GM23338 (cell line): ENCODE data around the gene MYLK. TPM values are rescaled to one million over a fixed set of nuclear protein-coding genes. Genes with fewer than 3 reads are reported as not detected.

Source experiments
- ATAC-seq: fragments of 200-7000 bp; cut with Tn5 transposase; 3 replicates; pipeline ENCODE4 v1.9.1; 2020
- DNase-seq: peaks from one replicate; pipeline ENCODE4 v3.0.0-alpha.2; 2015; ENCODE audit warnings: low spot score
- H2AFZ ChIP-seq: fragments of 200-600 bp; sonication (generic); 2 replicates; pipeline ENCODE4 v1.8.0; 2016; ENCODE audit warnings: antibody characterized with exemption, mild to moderate bottlenecking, moderate library complexity
- H3F3A ChIP-seq: fragments of 200-600 bp; sonication (generic); replicated peaks from 2 replicates; pipeline ENCODE4 v1.8.0; 2017; ENCODE audit warnings: antibody characterized with exemption, mixed run types, low read depth
- H3K27ac ChIP-seq: fragments of 200-600 bp; sonication (generic); 2 replicates; pipeline ENCODE4 v1.6.1; 2016; ENCODE audit warnings: low read depth
- H3K27me3 ChIP-seq: fragments of 200-600 bp; sonication (generic); 2 replicates; pipeline ENCODE4 v1.8.0; 2016; ENCODE audit warnings: mild to moderate bottlenecking, mixed run types, moderate library complexity; ENCODE audit not compliant: insufficient read depth
- H3K36me3 ChIP-seq: fragments of 200-600 bp; sonication (generic); 2 replicates; pipeline ENCODE4 v1.8.0; 2016; ENCODE audit warnings: mild to moderate bottlenecking; ENCODE audit not compliant: insufficient read depth
- H3K4me1 ChIP-seq: fragments of 200-600 bp; sonication (generic); 2 replicates; pipeline ENCODE4 v1.8.0; 2016; ENCODE audit warnings: mild to moderate bottlenecking, moderate library complexity; ENCODE audit not compliant: insufficient read depth
- H3K4me2 ChIP-seq: fragments of 200-600 bp; sonication (generic); 2 replicates; pipeline ENCODE4 v1.7.1; 2017; ENCODE audit warnings: mixed run types
- H3K4me3 ChIP-seq: fragments of 200-600 bp; sonication (generic); 2 replicates; pipeline ENCODE4 v1.6.1; 2016; ENCODE audit warnings: mixed run types
- H3K79me2 ChIP-seq: fragments of 200-600 bp; sonication (generic); replicated peaks from 2 replicates; pipeline ENCODE4 v1.8.0; 2017; ENCODE audit warnings: mild to moderate bottlenecking; ENCODE audit not compliant: insufficient read depth
- H3K9me2 ChIP-seq: fragments of 200-600 bp; sonication (generic); 2 replicates; pipeline ENCODE4 v1.8.0; 2017; ENCODE audit not compliant: insufficient read depth
- H4K20me1 ChIP-seq: fragments of 200-600 bp; sonication (generic); replicated peaks from 2 replicates; pipeline ENCODE4 v1.8.0; 2017; ENCODE audit warnings: mild to moderate bottlenecking; ENCODE audit not compliant: insufficient read depth
- H3K27ac Mint-ChIP-seq: 2 replicates; pipeline ENCODE4 v1.8.0; 2020; ENCODE audit warnings: inconsistent platforms, mild to moderate bottlenecking, moderate library complexity, mixed read lengths
- H3K27me3 Mint-ChIP-seq: 3 replicates; pipeline ENCODE4 v1.8.0; 2022; ENCODE audit warnings: low read depth, mild to moderate bottlenecking, moderate library complexity, mixed read lengths, inconsistent platforms; ENCODE audit not compliant: insufficient read depth, poor library complexity
- H3K36me3 Mint-ChIP-seq: 3 replicates; pipeline ENCODE4 v1.8.0; 2021; ENCODE audit warnings: low read depth, mild to moderate bottlenecking, inconsistent platforms, moderate library complexity, mixed read lengths
- H3K4me1 Mint-ChIP-seq: 3 replicates; pipeline ENCODE4 v1.8.0; 2020; ENCODE audit warnings: mild to moderate bottlenecking, inconsistent platforms, mixed read lengths
- H3K4me3 Mint-ChIP-seq: 3 replicates; pipeline ENCODE4 v1.8.0; 2021; ENCODE audit warnings: moderate library complexity, mild to moderate bottlenecking, inconsistent platforms, mixed read lengths
- H3K9me3 Mint-ChIP-seq: 3 replicates; pipeline ENCODE4 v1.8.0; 2020; ENCODE audit warnings: moderate library complexity, mild to moderate bottlenecking, inconsistent platforms, mixed read lengths
- CREB1 ChIP-seq: fragments of 250-450 bp; sonication (Bioruptor Pico); IDR thresholded peaks from 2 replicates; pipeline ENCODE4 v1.5.0; 2020; ENCODE audit warnings: low read depth, mild to moderate bottlenecking, moderate library complexity
- CTCF ChIP-seq, 2 experiments: fragments of 200-600 bp in 1 of 2; sonication (generic) in 1 of 2; conservative IDR thresholded peaks; 2 replicates each; pipeline versions ENCODE4 v1.5.1 to v1.6.1; 2016 to 2017; ENCODE audit warnings: antibody characterized with exemption in 2 of 2, low read depth in 2 of 2, mild to moderate bottlenecking in 2 of 2, moderate library complexity in 1 of 2
- ETS1 ChIP-seq: IDR thresholded peaks from 2 replicates; pipeline ENCODE4 v1.6.1; 2016; ENCODE audit warnings: antibody characterized with exemption
- EZH2 ChIP-seq: fragments of 200-600 bp; sonication (generic); IDR thresholded peaks from one replicate; pipeline ENCODE4 v1.8.0; 2017; ENCODE audit warnings: antibody characterized with exemption, mild to moderate bottlenecking, low read depth; ENCODE audit not compliant: unreplicated experiment
- EZH2phosphoT487 ChIP-seq: fragments of 200-600 bp; sonication (generic); IDR thresholded peaks from one replicate; pipeline ENCODE4 v1.8.1; 2018; ENCODE audit warnings: antibody characterized with exemption; ENCODE audit not compliant: unreplicated experiment
- NANOG ChIP-seq: IDR thresholded peaks from 2 replicates; pipeline ENCODE4 v1.6.1; 2016; ENCODE audit warnings: antibody characterized with exemption, borderline replicate concordance
- POLR2AphosphoS5 ChIP-seq: IDR thresholded peaks from 2 replicates; pipeline ENCODE4 v1.6.1; 2016; ENCODE audit warnings: antibody characterized with exemption, low read depth
- REST ChIP-seq: IDR thresholded peaks from one replicate; pipeline ENCODE4 v1.6.1; 2018; ENCODE audit warnings: antibody characterized with exemption; ENCODE audit not compliant: unreplicated experiment
- STAT1 ChIP-seq: IDR thresholded peaks from one replicate; pipeline ENCODE4 v1.6.1; 2016; ENCODE audit warnings: antibody characterized with exemption; ENCODE audit not compliant: unreplicated experiment
- ZNF114 ChIP-seq: fragments of 250-450 bp; sonication (Bioruptor Pico); IDR thresholded peaks from 2 replicates; pipeline ENCODE4 v1.5.0; 2020; ENCODE audit warnings: mild to moderate bottlenecking, moderate library complexity
- ZNF462 ChIP-seq: fragments of 250-450 bp; sonication (Bioruptor Pico); IDR thresholded peaks from 2 replicates; pipeline ENCODE4 v1.5.0; 2020; ENCODE audit warnings: mild to moderate bottlenecking, moderate library complexity
- polyA plus RNA-seq: library from polyadenylated mRNA; unstranded; fragments of >200 nt; fragmentation: Nextera tagmentation; extraction: Ambion mirVana; gene quantifications from 2 replicates; pipeline ENCODE4 v1.2.1, GENCODE V29; 2016
- total RNA-seq: library from RNA; depleted of rRNA; stranded (reverse); fragments of >200 nt; shearing (Covaris generic); gene quantifications from 2 replicates; pipeline ENCODE4 v1.2.3, GENCODE V29; 2014

The MYLK gene
- total and polyA plus RNA-seq, 2 experiments from 2014 or later = 11.5 to 17.9 TPM

DNA sequence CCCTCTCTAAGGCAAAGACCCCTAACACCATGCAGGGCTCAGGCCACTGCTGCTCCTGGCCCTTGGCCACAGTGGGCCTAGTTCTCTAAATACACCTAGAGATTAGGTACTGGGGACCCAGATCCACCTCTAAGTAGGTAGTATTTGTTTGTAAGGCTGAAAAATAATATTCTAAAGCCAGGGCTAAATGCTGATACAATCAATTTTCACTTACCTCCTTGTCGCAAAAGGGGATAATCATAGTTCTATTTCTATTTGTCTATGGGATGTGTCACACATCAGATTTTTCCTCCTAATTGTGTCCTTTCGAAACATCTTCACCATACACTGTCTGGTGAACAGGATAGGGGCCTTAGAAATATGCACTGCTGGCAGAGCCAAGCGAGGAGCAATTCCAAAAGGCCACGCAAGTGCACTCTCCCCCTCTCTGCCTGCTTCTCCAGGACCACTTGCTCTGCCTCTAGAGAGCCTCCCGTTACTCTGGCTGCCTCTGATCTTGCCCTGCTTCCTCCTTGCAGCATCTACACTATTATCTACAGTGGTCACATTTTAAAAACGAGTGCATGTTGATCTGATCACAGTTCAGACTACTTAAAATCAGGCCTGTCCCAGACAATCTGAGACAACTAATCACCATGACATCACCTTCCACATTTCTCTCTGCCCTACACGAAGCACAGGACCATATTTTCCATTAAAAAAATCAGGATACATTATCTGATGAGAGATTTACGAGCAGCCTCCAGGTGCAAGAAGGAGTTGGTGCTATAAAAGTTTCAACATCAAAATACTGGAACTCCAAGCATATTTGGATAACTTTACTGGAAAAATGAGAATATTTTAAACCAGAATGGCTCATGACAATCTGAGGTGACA is 115.4 kb downstream of the MYLK start:
- Histone ChIP-seq H3K9me2 (no peaks in the 10 kb centered on the region), H3K79me2 (no peaks in the 10 kb centered on the region), H3K4me3 (no peak overlapping the region), H3K27me3 (no peaks in the 10 kb centered on the region), H3K4me2 (no peak overlapping the region), H3K4me1 (no peaks in the 10 kb centered on the region), H2AFZ (no peak overlapping the region), H3K36me3 (no peaks in the 10 kb centered on the region), H4K20me1 (no peaks in the 10 kb centered on the region), H3F3A (no peaks in the 10 kb centered on the region), H3K27ac (no peak overlapping the region)
- Mint-ChIP-seq H3K27me3 (no peaks in the 10 kb centered on the region), H3K9me3 (no peaks in the 10 kb centered on the region), H3K4me1 (peaks cover 11% of the 10 kb centered on the region), H3K27ac (no peak overlapping the region), H3K4me3 (no peak overlapping the region), H3K36me3 (no peaks in the 10 kb centered on the region)
- DNase-seq (no peak), ATAC-seq (no peak)
- TF ChIP-seq CTCF (conservative IDR thresholded peaks at IDR 0.05; ENCODE audit: low read depth in 2 of 2) (no peak), POLR2AphosphoS5 (no peak), EZH2phosphoT487 (no peak), EZH2 (no peak), NANOG (no peak), STAT1 (no peak), CREB1 (CRISPR knock-in tag) (no peak), ZNF462 (CRISPR knock-in tag) (no peak), ZNF114 (CRISPR knock-in tag) (no peak), REST (no peak), ETS1 (no peak)
